Endodermal cell (in vitro differentiated cells): ENCODE data around the gene EIF3B. TPM values are rescaled to one million over a fixed set of nuclear protein-coding genes. Genes with fewer than 3 reads are reported as not detected.
A peak's percentile ranks its signal among the peaks of the same experiment; 100 is the strongest.
"Not testable (repeated sequence)": the region's sequence is repeated elsewhere in the genome, so short reads cannot be mapped to it uniquely, and the experiment has no call there.

ENCODE experiments used
- DNase-seq: peaks from one replicate; pipeline ENCODE4 v3.0.0-alpha.2; 2017
- H3K27ac ChIP-seq: 2 replicates; pipeline ENCODE4 v1.5.1; 2013; ENCODE audit warnings: mild to moderate bottlenecking, low read depth, low read length, moderate library complexity
- H3K27me3 ChIP-seq: 2 replicates; pipeline ENCODE4 v1.6.1; 2013; ENCODE audit warnings: mild to moderate bottlenecking, low read length, moderate library complexity; ENCODE audit not compliant: insufficient read depth, control insufficient read depth, poor library complexity, severe bottlenecking
- H3K36me3 ChIP-seq: 2 replicates; pipeline ENCODE4 v1.7.0; 2013; ENCODE audit warnings: mild to moderate bottlenecking, low read length, moderate library complexity; ENCODE audit not compliant: control insufficient read depth, insufficient read depth
- H3K4me1 ChIP-seq: one replicate; pipeline ENCODE4 v1.7.0; 2013; ENCODE audit warnings: low read length; ENCODE audit not compliant: control insufficient read depth, insufficient read depth
- H3K4me3 ChIP-seq: 2 replicates; pipeline ENCODE4 v1.5.1; 2013; ENCODE audit warnings: mild to moderate bottlenecking, low read length, moderate library complexity
- H3K9ac ChIP-seq: 2 replicates; pipeline ENCODE4 v1.6.1; 2013; ENCODE audit warnings: mild to moderate bottlenecking, low read length, moderate library complexity; ENCODE audit not compliant: poor library complexity, severe bottlenecking; ENCODE audit errors: extremely low read depth
- H3K9me3 ChIP-seq: 2 replicates; pipeline ENCODE4 v1.6.1; 2013; ENCODE audit warnings: mild to moderate bottlenecking, low read length, moderate library complexity; ENCODE audit not compliant: control insufficient read depth
- H3K27ac Mint-ChIP-seq: 2 replicates; pipeline ENCODE4 v1.8.0; 2020; ENCODE audit warnings: mixed read lengths
- H3K27me3 Mint-ChIP-seq: 2 replicates; pipeline ENCODE4 v1.8.0; 2021; ENCODE audit warnings: mild to moderate bottlenecking, mixed read lengths; ENCODE audit not compliant: insufficient read depth
- H3K36me3 Mint-ChIP-seq: 2 replicates; pipeline ENCODE4 v1.8.0; 2020; ENCODE audit warnings: low read depth, mixed read lengths
- H3K4me1 Mint-ChIP-seq: 2 replicates; pipeline ENCODE4 v1.8.0; 2020; ENCODE audit warnings: mixed read lengths
- H3K4me3 Mint-ChIP-seq: 2 replicates; pipeline ENCODE4 v1.8.0; 2020; ENCODE audit warnings: mild to moderate bottlenecking, moderate library complexity, mixed read lengths
- H3K9me3 Mint-ChIP-seq: 2 replicates; pipeline ENCODE4 v1.8.0; 2020; ENCODE audit warnings: mild to moderate bottlenecking, mixed read lengths
- CTCF ChIP-seq: fragments of 200-600 bp; sonication (generic); conservative IDR thresholded peaks from 2 replicates; pipeline ENCODE4 v1.5.0; 2021; ENCODE audit warnings: antibody characterized with exemption, mild to moderate bottlenecking
- whole genome bisulfite sequencing, 2 experiments: methylation state at CpG; one replicate each; pipeline versions ENCODE4 v1.1.5 to v1.1.7; 2013; ENCODE audit warnings: missing lambda C conversion rate in 2 of 2, mixed read lengths in 1 of 2; ENCODE audit not compliant: insufficient coverage in 1 of 2, insufficient read length in 1 of 2; 5-methylcytosine and 5-hydroxymethylcytosine counted together
- total RNA-seq, 2 donors: library from RNA; stranded (reverse); fragmentation: NEBNext Ultra II Directional in 1 of 2; extraction: Animal tissue kit (Norgen Biotek cat#: 25700) in 1 of 2; gene quantifications; 2 replicates in 1 of 2; 3 replicates in 1 of 2; pipeline ENCODE4 v1.2.1, GENCODE V29; 2021

EIF3B gene
- total RNA-seq, 2 donors from 2014 or later, result 172 to 220 TPM

- no peak overlapping the region for H3K27ac Mint-ChIP-seq
Observed at GRCh38 chr7:2416650-2417049, 62.0 kb downstream of the EIF3B start.

GRCh38 chr7:2417178-2417577 is 62.6 kb downstream of the EIF3B start:
- not testable (repeated sequence) for H3K9ac ChIP-seq, DNase-seq, H3K36me3 ChIP-seq, H3K27ac ChIP-seq, H3K36me3 Mint-ChIP-seq, H3K27ac Mint-ChIP-seq, H3K27me3 ChIP-seq, H3K9me3 Mint-ChIP-seq, H3K9me3 ChIP-seq, H3K4me1 ChIP-seq, H3K27me3 Mint-ChIP-seq, H3K4me3 ChIP-seq, H3K4me1 Mint-ChIP-seq, H3K4me3 Mint-ChIP-seq
- WGBS, 2 experiments, result 89% methylated on average over 3 of the region's 3 CpGs; no CpG with 5 or more reads in 1 of the 2 experiments

More at GRCh38 chr7:2416650-2417049, 62.0 kb downstream of the EIF3B start:
- Mint-ChIP-seq H3K36me3 (peaks cover 7% of the 10 kb centered on the region), H3K27me3 (no peaks in the 10 kb centered on the region), H3K4me1 (no peaks in the 10 kb centered on the region), H3K9me3 (no peaks in the 10 kb centered on the region), H3K4me3 (no peak overlapping the region)
- no peak overlapping the region for H3K9ac ChIP-seq
- DNase-seq, result no peak
- H3K27ac ChIP-seq, result no peak overlapping the region
- WGBS, 2 experiments, result 94 to 95% methylated on average over 6 of the region's 6 CpGs
- no peaks in the 10 kb centered on the region for H3K4me1 ChIP-seq
- H3K36me3 ChIP-seq, result peaks cover 6% of the 10 kb centered on the region
- no peak for TF ChIP-seq CTCF
- H3K4me3 ChIP-seq, result no peak overlapping the region
- H3K9me3 ChIP-seq, result no peaks in the 10 kb centered on the region
- no peaks in the 10 kb centered on the region for H3K27me3 ChIP-seq

GRCh38 chr7:2417981-2418481 is 63.4 kb downstream of the EIF3B start:
- peaks cover 7% of the 10 kb centered on the region for H3K36me3 Mint-ChIP-seq
- 93 to 96% methylated on average over 15 of the region's 15 CpGs for WGBS, 2 experiments

More at GRCh38 chr7:2417981-2418481, 63.4 kb downstream of the EIF3B start:
- Histone ChIP-seq H3K9me3 (no peaks in the 10 kb centered on the region), H3K27me3 (no peaks in the 10 kb centered on the region), H3K4me1 (no peaks in the 10 kb centered on the region), H3K36me3 (peaks cover 6% of the 10 kb centered on the region), H3K9ac (no peak overlapping the region), H3K4me3 (no peak overlapping the region), H3K27ac (no peak overlapping the region)
- Mint-ChIP-seq H3K27ac (peak overlapping the region; percentile 21), H3K27me3 (no peaks in the 10 kb centered on the region), H3K4me1 (no peaks in the 10 kb centered on the region), H3K9me3 (no peaks in the 10 kb centered on the region), H3K4me3 (no peak overlapping the region)
- DNase-seq, result no peak
- no peak for TF ChIP-seq CTCF
